Right cardiac atrium (tissue), 5 donors: ENCODE measurements around the gene PBX1. TPM values are rescaled to one million over a fixed set of nuclear protein-coding genes. Genes with fewer than 3 reads are reported as not detected.

Experiments used
- ATAC-seq, 2 donors: fragments of 200-7000 bp; cut with Tn5 transposase; one replicate each; pipeline versions ENCODE4 v1.8.0 to v1.9.1; 2020; ENCODE audit warnings: moderate library complexity in 2 of 2, mild to moderate bottlenecking in 1 of 2
- DNase-seq, 3 donors: peaks; one replicate each; pipeline ENCODE4 v3.0.0-alpha.2; 2020
- H3K27ac ChIP-seq: one replicate; pipeline ENCODE4 v1.5.1; 2013; ENCODE audit warnings: mild to moderate bottlenecking, low read length, control low read depth, moderate library complexity
- H3K27me3 ChIP-seq: one replicate; pipeline ENCODE4 v1.6.1; 2013; ENCODE audit not compliant: control insufficient read depth, insufficient read depth
- H3K4me1 ChIP-seq: one replicate; pipeline ENCODE4 v1.6.1; 2013; ENCODE audit warnings: low read length; ENCODE audit not compliant: control insufficient read depth, insufficient read depth
- H3K4me3 ChIP-seq: one replicate; pipeline ENCODE4 v1.5.1; 2013; ENCODE audit warnings: low read length, control low read depth
- H3K9me3 ChIP-seq: one replicate; pipeline ENCODE4 v1.6.1; 2013; ENCODE audit warnings: low read length; ENCODE audit not compliant: control insufficient read depth
- WGBS: extraction: QIAGEN DNeasy Blood & Tissue Kit; methylation state at CpG from one replicate; pipeline ENCODE4 v1.1.7; 2013; 5-methylcytosine and 5-hydroxymethylcytosine counted together
- intact Hi-C, 4 donors: fragments of 100-400 bp; cut with DNase I; formaldehyde crosslinking; loops; one replicate each; pipeline versions ENCODE4 v1.11.0 to v1.14.0; 2022 to 2023
- polyA plus RNA-seq: library from polyadenylated mRNA; stranded (reverse); fragments of 200-250 nt; gene quantifications from one replicate; pipeline ENCODE4 v1.2.3, GENCODE V29; 2013
- total RNA-seq, 4 donors: library from RNA; stranded (reverse); fragmentation: NEBNext Ultra II Directional; extraction: Animal tissue kit (Norgen Biotek cat#: 25700); gene quantifications; one replicate each; pipeline ENCODE4 v1.2.1, GENCODE V29; 2021
- donor health status: healthy with polysubstance abuse.
- donor health status: DM: no; HTN: yes; CAD: no.
- donor health status: DM: no; HTN: no; CAD: no.
- donor health status: DM: no; HTN: yes; CAD: no; lungs with severe emphysema.
- donor health status: DM: yes; HTN: yes; CAD: no.

Gene PBX1
- total and polyA plus RNA-seq, 5 donors: 19.8 to 81.6 (median 76.8) TPM

- H3K4me1 ChIP-seq: peaks cover 3% of the 10 kb centered on the region
- ATAC-seq (no peak), DNase-seq (no peak)
- no peak overlapping the region for H3K4me3 ChIP-seq
- no peaks in the 10 kb centered on the region for H3K27me3 ChIP-seq
- no peaks in the 10 kb centered on the region for H3K9me3 ChIP-seq
- 94% methylated on average over 5 of the region's 5 CpGs for WGBS
- H3K27ac ChIP-seq: no peak overlapping the region
- intact Hi-C loops: no loop called here
Measured at GRCh38 chr1:164745736-164746135, 186.8 kb downstream of the PBX1 start.

GRCh38 chr1:164746632-164747031, 187.6 kb downstream of the PBX1 start:
- ATAC-seq (no peak), DNase-seq (no peak)
- Histone ChIP-seq H3K27ac (no peak overlapping the region), H3K4me3 (no peak overlapping the region), H3K27me3 (no peaks in the 10 kb centered on the region), H3K4me1 (peaks cover 3% of the 10 kb centered on the region), H3K9me3 (no peaks in the 10 kb centered on the region)
- 74% methylated on average over 5 of the region's 5 CpGs for WGBS
- intact Hi-C loops: no loop called here

- peaks cover 3% of the 10 kb centered on the region for H3K4me1 ChIP-seq
- DNase-seq: peak; percentile 61 to 72 (median 71)
- 18% methylated on average over 10 of the region's 10 CpGs for WGBS
Measured at GRCh38 chr1:164748253-164748899, 189.4 kb downstream of the PBX1 start.

GRCh38 chr1:164753521-164754077, 194.6 kb downstream of the PBX1 start:
- peaks cover 6% of the 10 kb centered on the region for H3K4me1 ChIP-seq
- DNase-seq: no peak
- no peaks in the 10 kb centered on the region for H3K9me3 ChIP-seq
- peak overlapping the region; percentile 2 for H3K4me3 ChIP-seq
- intact Hi-C loops: no loop called here
- H3K27me3 ChIP-seq: no peaks in the 10 kb centered on the region
- peak in 1 of 2 donors; percentile 25 for ATAC-seq
- 44% methylated on average over 11 of the region's 11 CpGs for WGBS
- peak overlapping the region; percentile 90 for H3K27ac ChIP-seq

More at GRCh38 chr1:164748253-164748899, 189.4 kb downstream of the PBX1 start:
- peak; percentile 94 to 96 for ATAC-seq
- intact Hi-C loops: no loop called here
- peak overlapping the region; percentile 64 for H3K27ac ChIP-seq
- no peaks in the 10 kb centered on the region for H3K27me3 ChIP-seq
- H3K4me3 ChIP-seq: no peak overlapping the region
- no peaks in the 10 kb centered on the region for H3K9me3 ChIP-seq

- H3K27ac ChIP-seq: peak overlapping the region; percentile 90
- H3K27me3 ChIP-seq: no peaks in the 10 kb centered on the region
- intact Hi-C loops: no loop called here
- peak; percentile 86 to 87 for ATAC-seq
- peak overlapping the region; percentile 2 for H3K4me3 ChIP-seq
- H3K4me1 ChIP-seq: peaks cover 4% of the 10 kb centered on the region
- WGBS: 36% methylated on average over 8 of the region's 8 CpGs
- peak; percentile 34 to 73 (median 69) for DNase-seq
- H3K9me3 ChIP-seq: no peaks in the 10 kb centered on the region
Measured at GRCh38 chr1:164754088-164754600, 195.2 kb downstream of the PBX1 start.

- DNase-seq (peak in 1 of 3 donors; percentile 49), ATAC-seq (no peak)
- no peak overlapping the region for H3K4me3 ChIP-seq
- no peaks in the 10 kb centered on the region for H3K9me3 ChIP-seq
- peaks cover 7% of the 10 kb centered on the region for H3K4me1 ChIP-seq
- H3K27me3 ChIP-seq: no peaks in the 10 kb centered on the region
- H3K27ac ChIP-seq: no peak overlapping the region
- 60% methylated on average over 4 of the region's 4 CpGs for WGBS
- intact Hi-C loops: no loop called here
Measured at GRCh38 chr1:164755690-164756089, 196.7 kb downstream of the PBX1 start.

- Histone ChIP-seq H3K9me3 (no peaks in the 10 kb centered on the region), H3K27ac (no peak overlapping the region), H3K4me3 (no peak overlapping the region), H3K27me3 (no peaks in the 10 kb centered on the region), H3K4me1 (peaks cover 7% of the 10 kb centered on the region)
- intact Hi-C loops: no loop called here
- ATAC-seq (no peak), DNase-seq (no peak)
- WGBS: 97% methylated on average over 1 of the region's 1 CpG
Measured at GRCh38 chr1:164756741-164757140, 197.8 kb downstream of the PBX1 start.

GRCh38 chr1:164757625-164758024, 198.6 kb downstream of the PBX1 start:
- no peaks in the 10 kb centered on the region for H3K9me3 ChIP-seq
- no peak for ATAC-seq
- H3K27ac ChIP-seq: no peak overlapping the region

GRCh38 chr1:164759144-164759920, 200.3 kb downstream of the PBX1 start:
- H3K4me3 ChIP-seq: no peak overlapping the region
- DNase-seq (no peak), ATAC-seq (no peak)
- intact Hi-C loops: no loop called here
- H3K27me3 ChIP-seq: no peaks in the 10 kb centered on the region
- 80% methylated on average over 6 of the region's 6 CpGs for WGBS
- H3K9me3 ChIP-seq: no peaks in the 10 kb centered on the region
- H3K4me1 ChIP-seq: peaks cover 7% of the 10 kb centered on the region
- H3K27ac ChIP-seq: peak overlapping the region; percentile 44

More at GRCh38 chr1:164757625-164758024, 198.6 kb downstream of the PBX1 start:
- intact Hi-C loops: no loop called here
- DNase-seq: no peak
- no peaks in the 10 kb centered on the region for H3K27me3 ChIP-seq
- H3K4me3 ChIP-seq: no peak overlapping the region
- 68% methylated on average over 1 of the region's 1 CpG for WGBS
- peaks cover 7% of the 10 kb centered on the region for H3K4me1 ChIP-seq

GRCh38 chr1:164759979-164760469, 201.0 kb downstream of the PBX1 start:
- DNase-seq (no peak), ATAC-seq (peak in 1 of 2 donors; percentile 33)
- H3K9me3 ChIP-seq: no peaks in the 10 kb centered on the region
- H3K27ac ChIP-seq: peak overlapping the region; percentile 44
- 62% methylated on average over 7 of the region's 7 CpGs for WGBS
- peaks cover 7% of the 10 kb centered on the region for H3K4me1 ChIP-seq
- H3K27me3 ChIP-seq: no peaks in the 10 kb centered on the region
- intact Hi-C loops: no loop called here
- no peak overlapping the region for H3K4me3 ChIP-seq

- Histone ChIP-seq H3K27ac (no peak overlapping the region), H3K9me3 (no peaks in the 10 kb centered on the region), H3K27me3 (no peaks in the 10 kb centered on the region), H3K4me3 (no peak overlapping the region), H3K4me1 (peaks cover 9% of the 10 kb centered on the region)
- WGBS: 34% methylated on average over 5 of the region's 5 CpGs
- intact Hi-C loops: no loop called here
- no peak for DNase-seq
- ATAC-seq: no peak
Measured at GRCh38 chr1:164760569-164760968, 201.6 kb downstream of the PBX1 start.
